K562 (cell line): Measurements from ENCODE around the gene IRAK2. TPM values are rescaled to one million over a fixed set of nuclear protein-coding genes. Genes with fewer than 3 reads are reported as not detected.

Experiments used
- ATAC-seq: fragments of 200-7000 bp; cut with Tn5 transposase; 3 replicates; pipeline ENCODE4 v1.9.1; 2020; ENCODE audit warnings: moderate library complexity
- BruUV-seq: library from RNA; stranded (reverse); fragments of 400-500 nt; replicated peaks from 2 replicates; lab custom pipeline; 2021; lab: Mats Ljungman, UMichigan
- CTCF ChIA-PET: fragments of 300-600 bp; formaldehyde crosslinking; extraction: SDS; loops from one replicate; lab custom pipeline; 2021; ENCODE audit warnings: low intra/inter-chr PET ratio; lab: Yijun Ruan, JAX
- POLR2A ChIA-PET: fragments of 300-600, 350-650 bp; sonication (Branson Sonifier 250); formaldehyde crosslinking; extraction: SDS; loops from one replicate; lab custom pipeline; 2021; ENCODE audit warnings: antibody characterized with exemption, inconsistent platforms; lab: Yijun Ruan, JAX
- DNase-seq, 4 experiments: peaks; one replicate each; pipeline versions ENCODE4 v3.0.0 to v3.0.0-alpha.2; 2011 to 2018; ENCODE audit warnings: low spot score in 3 of 4, mixed read lengths in 3 of 4; ENCODE audit errors: extremely low read depth in 1 of 4
- FAIRE-seq: peaks from 2 replicates; lab custom pipeline; 2011; peaks lifted over from hg19 to GRCh38; lab: Jason Lieb, UNC
- H2AFZ ChIP-seq: 2 replicates; pipeline ENCODE4 v1.6.0; 2011; ENCODE audit warnings: low read depth, low read length, control low read depth, inconsistent platforms
- H3K27ac ChIP-seq: fragments of 200-600 bp; 3 replicates; pipeline ENCODE4 v1.8.0; 2011; ENCODE audit warnings: low read depth, mild to moderate bottlenecking, control low read depth, inconsistent platforms, low read length, moderate library complexity, mixed read lengths; ENCODE audit errors: extremely low read depth
- H3K27me3 ChIP-seq, 2 experiments: fragments of 300-600 bp in 1 of 2; 2 replicates in 1 of 2; 3 replicates in 1 of 2; pipeline versions ENCODE4 v1.6.0 to v1.8.0; 2011; ENCODE audit warnings: inconsistent platforms in 2 of 2, low read length in 2 of 2, mild to moderate bottlenecking in 1 of 2, mixed read lengths in 1 of 2, moderate library complexity in 1 of 2; ENCODE audit not compliant: control insufficient read depth in 2 of 2, insufficient read depth in 2 of 2
- H3K36me3 ChIP-seq: fragments of 300-600 bp; 3 replicates; pipeline ENCODE4 v1.8.0; 2011; ENCODE audit warnings: mild to moderate bottlenecking, low read length, inconsistent platforms; ENCODE audit not compliant: control insufficient read depth, insufficient read depth
- H3K4me1 ChIP-seq, 2 experiments: fragments of 200-600 bp in 1 of 2; replicated peaks in 1 of 2; 2 replicates in 1 of 2; 3 replicates in 1 of 2; pipeline versions ENCODE4 v1.5.1 to v1.8.0; 2011; ENCODE audit warnings: inconsistent platforms in 2 of 2, low read length in 2 of 2, mild to moderate bottlenecking in 1 of 2, mixed read lengths in 1 of 2, moderate library complexity in 1 of 2; ENCODE audit not compliant: control insufficient read depth in 2 of 2, insufficient read depth in 2 of 2
- H3K4me2 ChIP-seq: 2 replicates; pipeline ENCODE4 v1.6.1; 2011; ENCODE audit warnings: low read length, control low read depth, inconsistent platforms, mixed read lengths; ENCODE audit not compliant: insufficient read depth
- H3K4me3 ChIP-seq: fragments of 200-600 bp; sonication (generic), shearing (Covaris generic); 2 replicates; pipeline ENCODE4 v1.5.1; 2016; ENCODE audit warnings: control low read depth, inconsistent platforms
- H3K79me2 ChIP-seq: fragments of 200-600 bp; 3 replicates; pipeline ENCODE4 v1.8.0; 2011; ENCODE audit warnings: low read length, inconsistent platforms; ENCODE audit not compliant: control insufficient read depth, insufficient read depth
- H3K9ac ChIP-seq, 2 experiments: 2 replicates each; pipeline versions ENCODE4 v1.6.0 to v1.6.1; 2011; ENCODE audit warnings: low read depth in 2 of 2, low read length in 2 of 2, control low read depth in 1 of 2, inconsistent platforms in 1 of 2, mild to moderate bottlenecking in 1 of 2, mixed read lengths in 1 of 2; ENCODE audit not compliant: insufficient read depth in 1 of 2
- H3K9me1 ChIP-seq: one replicate; pipeline ENCODE4 v1.6.0; 2011; ENCODE audit warnings: inconsistent platforms, mild to moderate bottlenecking, low read length, moderate library complexity; ENCODE audit not compliant: control insufficient read depth, insufficient read depth
- H3K9me3 ChIP-seq: replicated peaks from 2 replicates; pipeline ENCODE4 v1.5.1; 2011; ENCODE audit warnings: low read depth, low read length, inconsistent platforms; ENCODE audit not compliant: control insufficient read depth, insufficient read depth
- H4K20me1 ChIP-seq: replicated peaks from 2 replicates; pipeline ENCODE4 v1.6.1; 2011; ENCODE audit warnings: low read length, inconsistent platforms, mixed read lengths; ENCODE audit not compliant: control insufficient read depth, insufficient read depth
- ARID2 ChIP-seq: fragments of 450-650 bp; IDR thresholded peaks from 2 replicates; pipeline ENCODE4 v1.6.1; 2017; ENCODE audit warnings: antibody characterized with exemption, mild to moderate bottlenecking
- DACH1 ChIP-seq: fragments of 450-650 bp; IDR thresholded peaks from 2 replicates; pipeline ENCODE4 v1.6.1; 2018; ENCODE audit not compliant: partially characterized antibody
- HCFC1 ChIP-seq: IDR thresholded peaks from 2 replicates; pipeline ENCODE4 v1.6.1; 2012; ENCODE audit warnings: low read depth, low read length, improper control_type of control experiment
- HDAC8 ChIP-seq: fragments of 450-650 bp; IDR thresholded peaks from 2 replicates; pipeline ENCODE4 v1.6.1; 2016; ENCODE audit warnings: mild to moderate bottlenecking, missing genetic modification characterization, moderate library complexity, missing compliant biosample characterization
- KDM1A ChIP-seq, 2 experiments: fragments of 450-650 bp; IDR thresholded peaks; 2 replicates each; pipeline ENCODE4 v1.6.1; 2016; ENCODE audit warnings: mild to moderate bottlenecking in 2 of 2
- MAFF ChIP-seq: IDR thresholded peaks from 2 replicates; pipeline ENCODE4 v1.6.1; 2012; ENCODE audit warnings: low read length, improper control_type of control experiment
- MCM2 ChIP-seq: fragments of 450-650 bp; IDR thresholded peaks from 2 replicates; pipeline ENCODE4 v1.6.1; 2017; ENCODE audit warnings: low read depth, mild to moderate bottlenecking
- MEIS2 ChIP-seq: fragments of 450-650 bp; IDR thresholded peaks from 2 replicates; pipeline ENCODE4 v1.6.1; 2014; ENCODE audit warnings: mild to moderate bottlenecking; ENCODE audit not compliant: partially characterized antibody
- NFIX ChIP-seq: fragments of 250-450 bp; sonication (Bioruptor Pico); IDR thresholded peaks from 2 replicates; pipeline ENCODE4 v1.4.0; 2020; ENCODE audit warnings: low read depth, mild to moderate bottlenecking, moderate library complexity
- RCOR1 ChIP-seq, 2 experiments: IDR thresholded peaks; 2 replicates each; pipeline ENCODE4 v1.6.1; 2012; ENCODE audit warnings: low read depth in 2 of 2, low read length in 2 of 2, borderline replicate concordance in 1 of 2, improper control_type of control experiment in 1 of 2
- SPI1 ChIP-seq: IDR thresholded peaks from 2 replicates; pipeline ENCODE4 v1.6.1; 2011; ENCODE audit warnings: low read depth, low read length, control low read depth, borderline replicate concordance
- TOE1 ChIP-seq, 2 experiments: fragments of 450-650 bp in 1 of 2; sonication (generic) in 1 of 2; formaldehyde crosslinking in 1 of 2; IDR thresholded peaks; 2 replicates each; pipeline versions ENCODE4 v1.7.1 to v1.8.0; 2016 to 2022; ENCODE audit warnings: borderline replicate concordance in 2 of 2, mild to moderate bottlenecking in 2 of 2, antibody characterized with exemption in 1 of 2, inconsistent platforms in 1 of 2, low read depth in 1 of 2, missing genetic modification reagents in 1 of 2, moderate library complexity in 1 of 2
- ZBTB8A ChIP-seq: fragments of 450-650 bp; IDR thresholded peaks from 2 replicates; pipeline ENCODE4 v1.6.1; 2018; ENCODE audit warnings: mild to moderate bottlenecking, moderate library complexity; ENCODE audit not compliant: partially characterized antibody
- ZNF224 ChIP-seq: sonication (generic); formaldehyde crosslinking; IDR thresholded peaks from 2 replicates; pipeline ENCODE4 v1.8.0; 2022; ENCODE audit warnings: mild to moderate bottlenecking, missing genetic modification reagents
- ZNF586 ChIP-seq: fragments of 450-650 bp; formaldehyde crosslinking; conservative IDR thresholded peaks from 2 replicates; pipeline ENCODE4 v1.4.0; 2020; ENCODE audit warnings: mild to moderate bottlenecking, moderate library complexity
- WGBS: fragments of 100-300 bp; shearing (Covaris generic); methylation state at CpG from one replicate; pipeline ENCODE4 v1.1.6; 2016; ENCODE audit warnings: low coverage, mixed read lengths; ENCODE audit not compliant: insufficient coverage; ENCODE audit errors: missing lambda C conversion rate; 5-methylcytosine and 5-hydroxymethylcytosine counted together
- in situ Hi-C: fragments of 300-500 bp; cut with MboI; formaldehyde crosslinking; loops from 4 replicates; pipeline ENCODE4 v1.15.0; 2018; ENCODE audit warnings: inconsistent platforms, mixed read lengths
- intact Hi-C: fragments of 100-400 bp; cut with micrococcal nuclease; formaldehyde crosslinking; loops from 2 replicates; pipeline ENCODE4 v1.14.2; 2022
- polyA plus RNA-seq, 8 experiments: library from polyadenylated mRNA; depleted of rRNA in 4 of 8; stranded (reverse) in 5 of 8; unstranded in 3 of 8; fragments of >200 nt; fragmentation: Nextera tagmentation in 2 of 8; fragmentation: Illumina TruSeq in 1 of 8; extraction: Ambion mirVana in 2 of 8; extraction: Trizol in 1 of 8; gene quantifications; 2 replicates each; pipeline versions ENCODE4 v1.2.1 to v1.2.3, GENCODE V29; 2011 to 2014; ENCODE audit warnings: inconsistent platforms in 1 of 8, missing spikeins in 1 of 8
- total RNA-seq, 7 experiments: library from RNA; depleted of rRNA in 6 of 7; stranded (reverse); fragments of >200 nt in 6 of 7; fragmentation: Illumina TruSeq in 2 of 7; extraction: Trizol in 2 of 7; gene quantifications; 2 replicates each; pipeline versions ENCODE4 v1.2.1 to v1.2.3, GENCODE V29; 2011 to 2021; ENCODE audit warnings: low replicate concordance in 1 of 7
- TF ChIP-seq, protein P1 (sequence below): fragments of 250-450 bp; sonication (Bioruptor Pico); IDR thresholded peaks from 2 replicates; pipeline ENCODE4 v1.8.0; 2022; ENCODE audit warnings: inconsistent platforms
- TF ChIP-seq, protein P2 (sequence below), 2 experiments: fragments of 450-650 bp in 1 of 2; sonication (generic) in 1 of 2; formaldehyde crosslinking in 1 of 2; IDR thresholded peaks in 1 of 2; conservative IDR thresholded peaks in 1 of 2; 2 replicates each; pipeline versions ENCODE4 v1.6.1 to v1.8.1; 2016 to 2023; ENCODE audit warnings: mild to moderate bottlenecking in 2 of 2, moderate library complexity in 2 of 2, inconsistent platforms in 1 of 2, missing genetic modification reagents in 1 of 2

The IRAK2 gene
- total and polyA plus RNA-seq, 9 of the 15 experiments (the other 6 are each of a cell fraction or from before 2014, with no cell fraction given): 0.42 to 4.4 (median 2.7) TPM

DNA sequence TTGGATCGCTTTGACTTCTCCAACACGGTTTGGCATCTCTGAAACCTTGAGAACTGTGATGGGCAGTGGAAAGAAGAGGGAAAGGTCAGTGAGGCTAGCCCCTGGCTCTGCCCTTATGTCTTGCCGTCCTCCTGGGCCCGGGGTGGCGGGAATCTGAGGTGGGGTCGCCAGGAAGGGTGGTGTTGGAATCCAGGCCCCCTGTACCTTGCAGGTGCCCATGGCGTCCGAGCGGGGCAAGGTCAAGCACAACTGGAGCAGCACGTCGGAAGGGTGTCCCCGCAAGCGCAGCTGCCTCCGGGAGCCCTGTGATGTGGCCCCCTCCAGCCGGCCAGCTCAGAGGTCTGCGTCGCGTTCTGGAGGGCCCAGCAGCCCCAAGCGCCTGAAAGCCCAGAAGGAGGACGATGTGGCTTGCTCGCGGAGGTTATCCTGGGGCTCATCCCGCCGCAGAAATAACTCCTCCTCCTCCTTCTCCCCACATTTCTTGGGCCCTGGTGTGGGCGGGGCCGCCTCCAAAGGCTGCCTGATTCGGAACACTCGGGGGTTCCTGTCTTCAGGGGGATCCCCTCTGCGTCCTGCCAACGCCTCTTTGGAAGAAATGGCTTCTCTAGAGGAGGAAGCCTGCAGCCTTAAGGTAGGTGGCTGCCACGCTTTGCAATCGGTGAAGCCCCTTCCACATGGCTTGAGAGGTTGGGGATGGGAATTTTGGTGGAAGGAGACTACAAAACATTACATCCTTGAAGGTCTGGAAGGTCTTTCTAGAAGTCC is 84.4 kb downstream of the IRAK2 start (continued):
- no peak for TF ChIP-seq KDM1A (IDR thresholded peaks at IDR 0.05)

GRCh38 chr3:10249833-10250232 is 85.1 kb downstream of the IRAK2 start:
- peak overlapping the region; percentile 98 for H3K4me2 ChIP-seq
- no peaks in the 10 kb centered on the region for H3K9me1 ChIP-seq
- H3K4me1 ChIP-seq: peaks cover 10 to 21% of the 10 kb centered on the region in 2 experiments; a peak in 4 of 5 replicates
- CTCF ChIA-PET: no interaction called here
- ATAC-seq (no peak), DNase-seq (no peak), FAIRE-seq (no peak)
- no peak overlapping the region for H3K27ac ChIP-seq
- no TSS peak for BruUV-seq
- peaks cover 13% of the 10 kb centered on the region for H3K9me3 ChIP-seq
- no peaks in the 10 kb centered on the region for H3K27me3 ChIP-seq
- no peak overlapping the region for H2AFZ ChIP-seq
- H3K4me3 ChIP-seq: peak overlapping the region; percentile 81
- intact Hi-C loops: loop anchor here (2.0 kb wide), 1 partner anchor 71 kb away; the partner anchor contains the start of gene SEC13
- 8% methylated on average over 3 of the region's 3 CpGs for WGBS
- peaks cover 40% of the 10 kb centered on the region for H3K36me3 ChIP-seq
- H4K20me1 ChIP-seq: peaks cover 7% of the 10 kb centered on the region; the same call in 1 of the 2 replicates
- in situ Hi-C loops: no loop called here
- POLR2A ChIA-PET: interaction anchor here (0.8 to 1.9 kb wide), 4 partner anchors 10 to 98 kb away, joined by 3 to 10 read pairs (median 6); no protein-coding TSS in a partner anchor
- H3K79me2 ChIP-seq: peaks cover 58% of the 10 kb centered on the region
- peak overlapping the region; percentile 93 to 98 for H3K9ac ChIP-seq
- TF ChIP-seq MAFF: no peak
- no peak for TF ChIP-seq ZNF224 (CRISPR knock-in tag)
- TF ChIP-seq ZBTB8A: no peak
- no peak for TF ChIP-seq NFIX
- TF ChIP-seq, protein P1, sequence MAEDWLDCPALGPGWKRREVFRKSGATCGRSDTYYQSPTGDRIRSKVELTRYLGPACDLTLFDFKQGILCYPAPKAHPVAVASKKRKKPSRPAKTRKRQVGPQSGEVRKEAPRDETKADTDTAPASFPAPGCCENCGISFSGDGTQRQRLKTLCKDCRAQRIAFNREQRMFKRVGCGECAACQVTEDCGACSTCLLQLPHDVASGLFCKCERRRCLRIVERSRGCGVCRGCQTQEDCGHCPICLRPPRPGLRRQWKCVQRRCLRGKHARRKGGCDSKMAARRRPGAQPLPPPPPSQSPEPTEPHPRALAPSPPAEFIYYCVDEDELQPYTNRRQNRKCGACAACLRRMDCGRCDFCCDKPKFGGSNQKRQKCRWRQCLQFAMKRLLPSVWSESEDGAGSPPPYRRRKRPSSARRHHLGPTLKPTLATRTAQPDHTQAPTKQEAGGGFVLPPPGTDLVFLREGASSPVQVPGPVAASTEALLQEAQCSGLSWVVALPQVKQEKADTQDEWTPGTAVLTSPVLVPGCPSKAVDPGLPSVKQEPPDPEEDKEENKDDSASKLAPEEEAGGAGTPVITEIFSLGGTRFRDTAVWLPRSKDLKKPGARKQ (CRISPR knock-in tag): no peak
- TF ChIP-seq HCFC1: no peak
- no peak for TF ChIP-seq SPI1
- TF ChIP-seq MCM2: no peak
- no peak for TF ChIP-seq TOE1 (IDR thresholded peaks at IDR 0.05; ENCODE audit: borderline replicate concordance)
- no peak for TF ChIP-seq TOE1 (CRISPR knock-in tag; IDR thresholded peaks at IDR 0.05; ENCODE audit: borderline replicate concordance, low read depth)
- peak in 1 of 2 experiments; percentile 16; a peak in 1 of 4 replicates for TF ChIP-seq RCOR1 (IDR thresholded peaks at IDR 0.05; ENCODE audit: borderline replicate concordance in 1 of 2, low read depth in 2 of 2, low read length in 2 of 2)
- peak; percentile 2 for TF ChIP-seq MEIS2
- TF ChIP-seq KDM1A (IDR thresholded peaks at IDR 0.05): peak; percentile 31 to 41; a peak in 1 of 4 replicates
- no peak for TF ChIP-seq HDAC8 (tag)
- TF ChIP-seq DACH1: no peak
- TF ChIP-seq ZNF586 (CRISPR knock-in tag): no peak
- TF ChIP-seq, protein P2, sequence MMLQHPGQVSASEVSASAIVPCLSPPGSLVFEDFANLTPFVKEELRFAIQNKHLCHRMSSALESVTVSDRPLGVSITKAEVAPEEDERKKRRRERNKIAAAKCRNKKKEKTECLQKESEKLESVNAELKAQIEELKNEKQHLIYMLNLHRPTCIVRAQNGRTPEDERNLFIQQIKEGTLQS (IDR thresholded peaks at IDR 0.05): no peak
- TF ChIP-seq, protein P2 (CRISPR knock-in tag; conservative IDR thresholded peaks at IDR 0.05): peak; percentile 43; the same call in 1 of the 2 replicates
- 0 out of 2 replicates have a peak, but pooled peaks have one; percentile 10 for TF ChIP-seq ARID2
